IMR-90 (cell line): Measurements from ENCODE around the gene MPPED1.

Experiments
- BHLHE40 ChIP-seq: fragments of 150-350 bp; IDR thresholded peaks from 2 replicates; pipeline ENCODE4 v1.6.1; 2016; ENCODE audit warnings: mild to moderate bottlenecking, low read depth, low read length
- CEBPB ChIP-seq: IDR thresholded peaks from 2 replicates; pipeline ENCODE4 v1.6.1; 2012; ENCODE audit warnings: low read depth, low read length, improper control_type of control experiment
- CTCF ChIP-seq: conservative IDR thresholded peaks from 2 replicates; pipeline ENCODE4 v1.5.1; 2012; ENCODE audit warnings: mild to moderate bottlenecking, low read depth, low read length, improper control_type of control experiment
- FOS ChIP-seq: fragments of 150-350 bp; IDR thresholded peaks from 2 replicates; pipeline ENCODE4 v1.6.1; 2016; ENCODE audit warnings: low read depth, low read length
- MAFK ChIP-seq: IDR thresholded peaks from 2 replicates; pipeline ENCODE4 v1.6.1; 2012; ENCODE audit warnings: low read depth, low read length, improper control_type of control experiment
- MXI1 ChIP-seq: IDR thresholded peaks from 2 replicates; pipeline ENCODE4 v1.6.1; 2012; ENCODE audit warnings: low read depth, mild to moderate bottlenecking, low read length, moderate library complexity, borderline replicate concordance
- NFE2L2 ChIP-seq: fragments of 150-350 bp; IDR thresholded peaks from 2 replicates; pipeline ENCODE4 v1.6.1; 2016; ENCODE audit warnings: low read depth, mild to moderate bottlenecking, low read length
- POLR2A ChIP-seq: IDR thresholded peaks from 2 replicates; pipeline ENCODE4 v1.6.1; 2012; ENCODE audit warnings: mild to moderate bottlenecking, low read depth, low read length
- RAD21 ChIP-seq: IDR thresholded peaks from 2 replicates; pipeline ENCODE4 v1.6.1; 2012; ENCODE audit warnings: low read length, improper control_type of control experiment
- RCOR1 ChIP-seq: IDR thresholded peaks from 2 replicates; pipeline ENCODE4 v1.6.1; 2012; ENCODE audit warnings: mild to moderate bottlenecking, low read length, improper control_type of control experiment; ENCODE audit not compliant: insufficient replicate concordance
- TF ChIP-seq, protein P1 (sequence below): fragments of 150-350 bp; IDR thresholded peaks from 2 replicates; pipeline ENCODE4 v1.6.1; 2017; ENCODE audit warnings: mild to moderate bottlenecking, antibody characterized with exemption, low read length, low read depth

DNA sequence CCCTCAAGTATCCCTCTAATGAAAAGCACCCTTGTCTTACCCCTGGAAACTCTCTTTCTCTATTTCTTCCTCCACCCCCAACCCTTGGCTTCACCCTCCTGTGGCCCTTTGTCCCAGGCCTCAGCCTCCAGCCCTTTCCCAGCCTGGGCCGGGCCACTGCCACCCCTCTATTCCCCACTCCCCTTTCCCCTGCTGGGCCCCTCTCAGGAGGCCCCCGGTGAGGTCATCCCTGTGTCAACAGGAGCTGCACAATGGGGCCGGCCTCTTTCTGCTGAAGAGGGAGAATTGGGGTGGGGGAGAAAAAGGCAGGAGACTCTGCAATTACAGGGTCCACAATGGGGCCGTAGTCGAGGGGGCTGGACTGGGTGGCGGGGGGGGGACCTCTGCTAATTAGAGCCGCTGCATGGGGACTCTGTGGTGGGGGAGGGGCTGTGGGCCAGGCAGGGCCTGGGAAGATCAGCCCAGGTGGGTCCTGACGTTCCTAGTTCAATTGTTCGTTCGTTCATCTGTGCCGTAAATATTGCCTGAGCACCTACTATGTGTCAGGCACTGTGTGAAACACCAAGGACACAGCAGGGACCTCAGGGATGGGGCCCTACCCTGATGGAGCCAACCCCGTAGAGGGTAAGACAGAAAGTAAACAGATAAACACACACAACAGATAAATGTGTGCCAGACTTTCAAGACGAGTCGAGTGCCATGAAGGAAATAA, 18.5 kb upstream of the MPPED1 start:
- no peak for TF ChIP-seq MAFK
- TF ChIP-seq CTCF = no peak
- no peak for TF ChIP-seq POLR2A
- no peak for TF ChIP-seq CEBPB
- TF ChIP-seq, protein P1, sequence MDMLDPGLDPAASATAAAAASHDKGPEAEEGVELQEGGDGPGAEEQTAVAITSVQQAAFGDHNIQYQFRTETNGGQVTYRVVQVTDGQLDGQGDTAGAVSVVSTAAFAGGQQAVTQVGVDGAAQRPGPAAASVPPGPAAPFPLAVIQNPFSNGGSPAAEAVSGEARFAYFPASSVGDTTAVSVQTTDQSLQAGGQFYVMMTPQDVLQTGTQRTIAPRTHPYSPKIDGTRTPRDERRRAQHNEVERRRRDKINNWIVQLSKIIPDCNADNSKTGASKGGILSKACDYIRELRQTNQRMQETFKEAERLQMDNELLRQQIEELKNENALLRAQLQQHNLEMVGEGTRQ = no peak
- TF ChIP-seq MXI1 = no peak
- no peak for TF ChIP-seq RAD21
- no peak for TF ChIP-seq FOS
- no peak for TF ChIP-seq BHLHE40
- TF ChIP-seq RCOR1 = no peak
- no peak for TF ChIP-seq NFE2L2
